IMR-90 (cell line): ENCODE measurements around the gene FBXO9. TPM values are rescaled to one million over a fixed set of nuclear protein-coding genes. Genes with fewer than 3 reads are reported as not detected.

Source experiments
- ATAC-seq: fragments of 200-7000 bp; cut with Tn5 transposase; 2 replicates; pipeline ENCODE4 v1.9.1; 2020; ENCODE audit warnings: low read depth, mild to moderate bottlenecking, moderate library complexity
- BruUV-seq: library from RNA; stranded (reverse); fragments of 400-500 nt; replicated peaks from 2 replicates; lab custom pipeline; 2021; lab: Mats Ljungman, UMichigan
- CTCF ChIA-PET: fragments of 300-600 bp; formaldehyde crosslinking; extraction: SDS; loops from one replicate; lab custom pipeline; 2021; ENCODE audit warnings: antibody characterized with exemption; lab: Yijun Ruan, JAX
- POLR2A ChIA-PET: fragments of 300-600 bp; sonication (Branson Sonifier 250); formaldehyde crosslinking; loops from one replicate; lab custom pipeline; 2022; ENCODE audit warnings: antibody characterized with exemption; ENCODE audit not compliant: unreplicated experiment; lab: Charles Lee
- DNase-seq: peaks from one replicate; pipeline ENCODE4 v3.0.0; 2013
- H2AFZ ChIP-seq: replicated peaks from 2 replicates; pipeline ENCODE3; 2013; ENCODE audit warnings: low read length, mild to moderate bottlenecking; ENCODE audit not compliant: poor library complexity
- H2AK5ac ChIP-seq: 2 replicates; pipeline ENCODE4 v1.6.1; 2013; ENCODE audit warnings: low read depth, low read length, inconsistent platforms
- H2AK9ac ChIP-seq: replicated peaks from 2 replicates; pipeline ENCODE3; 2013; ENCODE audit warnings: mild to moderate bottlenecking, low read depth, low read length, moderate library complexity; ENCODE audit not compliant: poor library complexity
- H2BK120ac ChIP-seq: 2 replicates; pipeline ENCODE4 v1.6.1; 2013; ENCODE audit warnings: low read depth, low read length, inconsistent platforms
- H2BK15ac ChIP-seq: 3 replicates; pipeline ENCODE4 v1.6.1; 2013; ENCODE audit warnings: low read depth, low read length, inconsistent platforms
- H2BK20ac ChIP-seq: 2 replicates; pipeline ENCODE4 v1.6.1; 2013; ENCODE audit warnings: low read depth, mild to moderate bottlenecking, inconsistent platforms, low read length, moderate library complexity
- H2BK5ac ChIP-seq: 2 replicates; pipeline ENCODE4 v1.6.1; 2013; ENCODE audit warnings: mild to moderate bottlenecking, low read depth, low read length, inconsistent platforms; ENCODE audit not compliant: poor library complexity, severe bottlenecking
- H3K14ac ChIP-seq: replicated peaks from 2 replicates; pipeline ENCODE4 v1.6.1; 2013; ENCODE audit warnings: low read depth, low read length, inconsistent platforms
- H3K18ac ChIP-seq: 2 replicates; pipeline ENCODE4 v1.6.1; 2013; ENCODE audit warnings: low read depth, low read length, control low read depth
- H3K23ac ChIP-seq: 2 replicates; pipeline ENCODE4 v1.6.1; 2013; ENCODE audit warnings: low read depth, low read length, inconsistent platforms
- H3K27ac ChIP-seq: 2 replicates; pipeline ENCODE4 v1.5.1; 2013; ENCODE audit warnings: mild to moderate bottlenecking, control low read depth, low read length; ENCODE audit not compliant: insufficient read depth
- H3K27me3 ChIP-seq: 2 replicates; pipeline ENCODE4 v1.6.1; 2013; ENCODE audit warnings: low read length; ENCODE audit not compliant: control insufficient read depth, insufficient read depth
- H3K36me3 ChIP-seq: 2 replicates; pipeline ENCODE4 v1.6.1; 2013; ENCODE audit warnings: low read length, mixed read lengths; ENCODE audit not compliant: control insufficient read depth, insufficient read depth
- H3K4ac ChIP-seq: 2 replicates; pipeline ENCODE4 v1.6.1; 2013; ENCODE audit warnings: low read depth, low read length, inconsistent platforms
- H3K4me1 ChIP-seq: 2 replicates; pipeline ENCODE4 v1.6.1; 2013; ENCODE audit warnings: low read length, mixed read lengths; ENCODE audit not compliant: control insufficient read depth, insufficient read depth
- H3K4me2 ChIP-seq: 2 replicates; pipeline ENCODE4 v1.6.1; 2013; ENCODE audit warnings: low read depth, mild to moderate bottlenecking, control low read depth, low read length, moderate library complexity
- H3K4me3 ChIP-seq: 2 replicates; pipeline ENCODE4 v1.5.1; 2013; ENCODE audit warnings: low read depth, mild to moderate bottlenecking, control low read depth, low read length, moderate library complexity; ENCODE audit not compliant: insufficient read depth
- H3K56ac ChIP-seq: 2 replicates; pipeline ENCODE4 v1.6.1; 2013; ENCODE audit warnings: low read length, inconsistent platforms; ENCODE audit not compliant: insufficient read depth; ENCODE audit errors: extremely low read depth
- H3K79me1 ChIP-seq, 2 experiments: 2 replicates each; pipeline ENCODE4 v1.6.1; 2013; ENCODE audit warnings: low read length in 2 of 2, inconsistent platforms in 1 of 2, low read depth in 1 of 2
- H3K9ac ChIP-seq: 2 replicates; pipeline ENCODE4 v1.6.1; 2013; ENCODE audit warnings: low read depth, low read length, control low read depth
- H3K9me1 ChIP-seq: 2 replicates; pipeline ENCODE4 v1.6.1; 2013; ENCODE audit warnings: low read length, inconsistent platforms; ENCODE audit not compliant: insufficient read depth
- H3K9me3 ChIP-seq: 2 replicates; pipeline ENCODE4 v1.6.1; 2013; ENCODE audit warnings: low read length; ENCODE audit not compliant: control insufficient read depth, insufficient read depth
- H4K20me1 ChIP-seq: 2 replicates; pipeline ENCODE4 v1.6.1; 2013; ENCODE audit warnings: low read length, inconsistent platforms; ENCODE audit not compliant: insufficient read depth
- H4K5ac ChIP-seq: 2 replicates; pipeline ENCODE4 v1.6.1; 2013; ENCODE audit warnings: mild to moderate bottlenecking, low read depth, low read length, control low read depth
- H4K8ac ChIP-seq, 2 experiments: 2 replicates each; pipeline ENCODE4 v1.6.1; 2013; ENCODE audit warnings: low read depth in 2 of 2, low read length in 2 of 2, control low read depth in 1 of 2, inconsistent platforms in 1 of 2
- H4K91ac ChIP-seq: 2 replicates; pipeline ENCODE4 v1.6.1; 2013; ENCODE audit warnings: low read depth, low read length, inconsistent platforms; ENCODE audit not compliant: insufficient read depth
- BHLHE40 ChIP-seq: fragments of 150-350 bp; IDR thresholded peaks from 2 replicates; pipeline ENCODE4 v1.6.1; 2016; ENCODE audit warnings: mild to moderate bottlenecking, low read depth, low read length
- CEBPB ChIP-seq: IDR thresholded peaks from 2 replicates; pipeline ENCODE4 v1.6.1; 2012; ENCODE audit warnings: low read depth, low read length, improper control_type of control experiment
- ELK1 ChIP-seq: fragments of 150-350 bp; IDR thresholded peaks from 2 replicates; pipeline ENCODE4 v1.6.1; 2016; ENCODE audit warnings: low read depth, mild to moderate bottlenecking, low read length, moderate library complexity, borderline replicate concordance
- FOS ChIP-seq: fragments of 150-350 bp; IDR thresholded peaks from 2 replicates; pipeline ENCODE4 v1.6.1; 2016; ENCODE audit warnings: low read depth, low read length
- MAFK ChIP-seq: IDR thresholded peaks from 2 replicates; pipeline ENCODE4 v1.6.1; 2012; ENCODE audit warnings: low read depth, low read length, improper control_type of control experiment
- NFE2L2 ChIP-seq: fragments of 150-350 bp; IDR thresholded peaks from 2 replicates; pipeline ENCODE4 v1.6.1; 2016; ENCODE audit warnings: low read depth, mild to moderate bottlenecking, low read length
- POLR2A ChIP-seq: IDR thresholded peaks from 2 replicates; pipeline ENCODE4 v1.6.1; 2012; ENCODE audit warnings: mild to moderate bottlenecking, low read depth, low read length
- RAD21 ChIP-seq: IDR thresholded peaks from 2 replicates; pipeline ENCODE4 v1.6.1; 2012; ENCODE audit warnings: low read length, improper control_type of control experiment
- RFX5 ChIP-seq: IDR thresholded peaks from 2 replicates; pipeline ENCODE4 v1.8.0; 2012; ENCODE audit warnings: low read depth, mild to moderate bottlenecking, low read length, moderate library complexity
- SMC3 ChIP-seq: fragments of 150-350 bp; IDR thresholded peaks from 2 replicates; pipeline ENCODE4 v1.6.1; 2016; ENCODE audit warnings: low read depth, mild to moderate bottlenecking, antibody characterized with exemption, low read length, moderate library complexity
- USF2 ChIP-seq: fragments of 150-350 bp; IDR thresholded peaks from 2 replicates; pipeline ENCODE4 v1.6.1; 2017; ENCODE audit warnings: mild to moderate bottlenecking, antibody characterized with exemption, low read length, low read depth
- WGBS, 2 experiments: methylation state at CpG; one replicate each; pipeline versions ENCODE4 v1.1.5 to v1.1.7; 2013; ENCODE audit warnings: missing lambda C conversion rate in 2 of 2; ENCODE audit not compliant: insufficient read length in 1 of 2; ENCODE audit errors: extremely low coverage in 2 of 2; 5-methylcytosine and 5-hydroxymethylcytosine counted together
- dilution Hi-C: fragments of 300-500 bp; cut with HindIII; formaldehyde crosslinking; loops from one replicate; pipeline ENCODE4 v1.14.3; 2018; ENCODE audit warnings: low sequenced_read_pairs; ENCODE audit not compliant: unreplicated experiment
- in situ Hi-C: fragments of 300-500 bp; cut with MboI; formaldehyde crosslinking; loops from 3 replicates; pipeline ENCODE4 v1.14.3; 2019; ENCODE audit warnings: low sequenced_read_pairs, inconsistent platforms, mixed read lengths
- intact Hi-C: fragments of 100-400 bp; cut with micrococcal nuclease; formaldehyde crosslinking; loops from 2 replicates; pipeline ENCODE4 v1.10.0; 2022
- polyA plus RNA-seq, 3 experiments: library from polyadenylated mRNA; depleted of rRNA; stranded (reverse); fragments of >200 nt; gene quantifications; 2 replicates each; pipeline ENCODE4 v1.2.3, GENCODE V29; 2012; ENCODE audit warnings: low replicate concordance in 1 of 3
- total RNA-seq: library from RNA; depleted of rRNA; stranded (reverse); fragments of >200 nt; gene quantifications from 2 replicates; pipeline ENCODE4 v1.2.3, GENCODE V29; 2012

The FBXO9 gene
- total and polyA plus RNA-seq, 2 of the 4 experiments (the other 2 are of a cell fraction): 49.6 to 65.9 TPM

- ChIA-PET CTCF (interaction anchor here (0.6 to 1.0 kb wide), 2 partner anchors 53 to 641 kb away, joined by 3 read pairs; partner anchors contain the start of gene GSTA4), POLR2A (no interaction called here)
- intact Hi-C loops: no loop called here
- H3K14ac ChIP-seq: peak overlapping the region; percentile 38
- H3K9ac ChIP-seq: no peak overlapping the region
- no peaks in the 10 kb centered on the region for H3K9me3 ChIP-seq
- TF ChIP-seq BHLHE40: no peak
- peak; percentile 89 for TF ChIP-seq NFE2L2
- TF ChIP-seq CEBPB: no peak
- TF ChIP-seq SMC3: no peak
- no peak for TF ChIP-seq ELK1
- TF ChIP-seq MAFK: peak; percentile 72
- no peak for TF ChIP-seq RFX5
- peak; percentile 82 for TF ChIP-seq FOS
- TF ChIP-seq USF2: no peak
- TF ChIP-seq RAD21: no peak
- 0 out of 2 replicates have a peak, but pooled peaks have one; percentile 19 for TF ChIP-seq POLR2A
- no CpG with 5 or more reads among the region's 9 CpGs for WGBS, 2 experiments
- in situ Hi-C loops: no loop called here
- H3K23ac ChIP-seq: peak overlapping the region; percentile 18; the same call in 1 of the 2 replicates
- H3K4me2 ChIP-seq: peak overlapping the region; percentile 59; the same call in 1 of the 2 replicates
- dilution Hi-C loops: no loop called here
- H2AK5ac ChIP-seq: no peak overlapping the region
- peak overlapping the region; percentile 73; the same call in 1 of the 2 replicates for H3K18ac ChIP-seq
- H2BK5ac ChIP-seq: peak overlapping the region; percentile 14
- H3K27ac ChIP-seq: peak overlapping the region; percentile 5; the same call in 1 of the 2 replicates
- no peak overlapping the region for H3K56ac ChIP-seq
- H4K8ac ChIP-seq: peak overlapping the region in 1 of 2 experiments; percentile 58; a peak in 3 of 4 replicates
- peak overlapping the region; percentile 55; the same call in 1 of the 2 replicates for H4K5ac ChIP-seq
- ATAC-seq: peak; percentile 49
- no TSS peak for BruUV-seq
- H4K91ac ChIP-seq: peak overlapping the region; percentile 48; the same call in 1 of the 2 replicates
- DNase-seq: peak; percentile 91
- no peaks in the 10 kb centered on the region for H3K27me3 ChIP-seq
- H2BK15ac ChIP-seq: peak overlapping the region; percentile 42; the same call in 1 of the 3 replicates
- peak overlapping the region; percentile 68 for H2BK120ac ChIP-seq
- no peak overlapping the region for H3K4me3 ChIP-seq
- peaks cover 17% of the 10 kb centered on the region for H3K4me1 ChIP-seq
- peaks cover 6 to 43% of the 10 kb centered on the region in 2 experiments; a peak in 3 of 4 replicates for H3K79me1 ChIP-seq
- H2AFZ ChIP-seq: peak overlapping the region; percentile 10
- H3K4ac ChIP-seq: peak overlapping the region; percentile 66
- peaks cover 5% of the 10 kb centered on the region; the same call in 1 of the 2 replicates for H3K9me1 ChIP-seq
- no peaks in the 10 kb centered on the region for H3K36me3 ChIP-seq
- no peaks in the 10 kb centered on the region for H4K20me1 ChIP-seq
- H2BK20ac ChIP-seq: peak overlapping the region; percentile 61
- no peak overlapping the region for H2AK9ac ChIP-seq
Measured at GRCh38 chr6:53048431-53049195, 16.6 kb upstream of the FBXO9 start.
